ENCODE results near the gene TARBP2. TPM values are rescaled to one million over a fixed set of nuclear protein-coding genes. Genes with fewer than 3 reads are reported as not detected.

TARBP2 gene
- polyA plus RNA-seq, 1 of the 3 experiments (the other 2 are of a cell fraction) = 57.8 TPM

DNA sequence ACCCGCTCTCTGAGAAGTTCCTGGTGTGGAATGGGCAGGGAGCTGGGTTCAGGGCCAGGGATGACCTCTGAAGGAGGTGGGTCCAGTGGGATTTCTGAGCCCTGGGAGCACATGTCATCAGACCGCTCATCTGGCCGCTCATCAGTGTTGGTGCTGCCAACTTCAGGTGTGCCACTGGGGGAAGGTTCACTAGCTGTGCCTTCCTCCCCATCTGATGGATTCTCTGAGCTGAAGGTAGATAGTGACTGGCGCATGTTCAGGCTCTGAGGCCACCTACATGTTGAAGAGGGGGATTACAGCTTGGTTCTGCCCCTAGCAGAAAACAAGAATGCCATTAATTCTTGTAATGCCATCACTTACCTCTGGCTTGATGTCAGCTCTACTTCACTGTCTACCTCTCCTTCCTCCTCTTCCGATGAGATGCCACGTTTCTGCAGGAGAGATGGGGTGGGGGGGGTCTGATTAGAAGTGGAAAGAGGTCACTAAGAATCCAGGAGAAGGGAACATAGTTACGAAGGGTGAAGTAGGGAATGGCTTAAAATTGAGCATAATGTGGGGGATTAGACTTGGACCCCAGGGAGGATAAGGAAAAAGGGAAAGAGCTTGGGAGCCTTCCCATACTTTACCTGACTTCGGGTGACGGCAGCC lies 19.0 kb upstream of the TARBP2 start:
- Histone ChIP-seq H3K9ac (no peak overlapping the region), H3K36me3 (replicated peaks in 1 of 2; ENCODE audit: control insufficient read depth in 1 of 2, insufficient read depth in 2 of 2, low read length in 1 of 2) (peaks cover 73 to 79% of the 10 kb centered on the region in 2 experiments), H2AFZ (ENCODE audit: low read depth) (no peak overlapping the region), H3K4me3 (ENCODE audit: low read depth in 2 of 2, low read length in 1 of 2) (no peak overlapping the region), H3K4me2 (no peak overlapping the region), H3K9me3 (no peaks in the 10 kb centered on the region), H3K4me1 (ENCODE audit: control insufficient read depth in 1 of 2, insufficient read depth in 2 of 2, low read depth in 1 of 2, low read length in 1 of 2) (peaks cover 0 to 5% of the 10 kb centered on the region in 2 experiments; a peak in 2 of 4 replicates), H4K20me1 (ENCODE audit: insufficient read depth) (peaks cover 64% of the 10 kb centered on the region), H3K79me2 (ENCODE audit: insufficient read depth) (peaks cover 28% of the 10 kb centered on the region; the same call in 1 of the 2 replicates), H3K9me2 (no peaks in the 10 kb centered on the region), H3F3A (replicated peaks; ENCODE audit: insufficient read depth) (peaks cover 73% of the 10 kb centered on the region), H3K27ac (ENCODE audit: low read depth in 2 of 2, low read length in 1 of 2) (peak overlapping the region in 1 of 2 experiments; percentile 50; a peak in 3 of 4 replicates), H3K27me3 (ENCODE audit: insufficient read depth) (no peaks in the 10 kb centered on the region)
- DNase-seq = peak; percentile 60
- ChIA-PET POLR2A (interaction anchor here (0.7 to 4.4 kb wide), 8 partner anchors 9 to 27 kb away, joined by 3 to 28 read pairs (median 6); partner anchors contain the start of genes MAP3K12 and TARBP2), CTCF (interaction anchor here (0.7 to 3.2 kb wide), 17 partner anchors 9 to 160 kb away, joined by 3 to 25 read pairs (median 4); partner anchors contain the start of genes AAAS, MAP3K12 and TARBP2)
- TF ChIP-seq TAF1 (IDR thresholded peaks at IDR 0.05; ENCODE audit: borderline replicate concordance, low read depth, low read length) = no peak
- TF ChIP-seq, protein P1, sequence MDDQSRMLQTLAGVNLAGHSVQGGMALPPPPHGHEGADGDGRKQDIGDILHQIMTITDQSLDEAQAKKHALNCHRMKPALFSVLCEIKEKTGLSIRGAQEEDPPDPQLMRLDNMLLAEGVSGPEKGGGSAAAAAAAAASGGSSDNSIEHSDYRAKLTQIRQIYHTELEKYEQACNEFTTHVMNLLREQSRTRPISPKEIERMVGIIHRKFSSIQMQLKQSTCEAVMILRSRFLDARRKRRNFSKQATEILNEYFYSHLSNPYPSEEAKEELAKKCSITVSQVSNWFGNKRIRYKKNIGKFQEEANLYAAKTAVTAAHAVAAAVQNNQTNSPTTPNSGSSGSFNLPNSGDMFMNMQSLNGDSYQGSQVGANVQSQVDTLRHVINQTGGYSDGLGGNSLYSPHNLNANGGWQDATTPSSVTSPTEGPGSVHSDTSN (IDR thresholded peaks at IDR 0.05) = no peak
- no peak for TF ChIP-seq FOXM1 (IDR thresholded peaks at IDR 0.05; ENCODE audit: low read depth)
- no peak for TF ChIP-seq MEF2A (IDR thresholded peaks at IDR 0.05; ENCODE audit: borderline replicate concordance, low read depth)
- no peak for TF ChIP-seq GATA2 (CRISPR knock-in tag; IDR thresholded peaks at IDR 0.05)
- TF ChIP-seq, protein P2, sequence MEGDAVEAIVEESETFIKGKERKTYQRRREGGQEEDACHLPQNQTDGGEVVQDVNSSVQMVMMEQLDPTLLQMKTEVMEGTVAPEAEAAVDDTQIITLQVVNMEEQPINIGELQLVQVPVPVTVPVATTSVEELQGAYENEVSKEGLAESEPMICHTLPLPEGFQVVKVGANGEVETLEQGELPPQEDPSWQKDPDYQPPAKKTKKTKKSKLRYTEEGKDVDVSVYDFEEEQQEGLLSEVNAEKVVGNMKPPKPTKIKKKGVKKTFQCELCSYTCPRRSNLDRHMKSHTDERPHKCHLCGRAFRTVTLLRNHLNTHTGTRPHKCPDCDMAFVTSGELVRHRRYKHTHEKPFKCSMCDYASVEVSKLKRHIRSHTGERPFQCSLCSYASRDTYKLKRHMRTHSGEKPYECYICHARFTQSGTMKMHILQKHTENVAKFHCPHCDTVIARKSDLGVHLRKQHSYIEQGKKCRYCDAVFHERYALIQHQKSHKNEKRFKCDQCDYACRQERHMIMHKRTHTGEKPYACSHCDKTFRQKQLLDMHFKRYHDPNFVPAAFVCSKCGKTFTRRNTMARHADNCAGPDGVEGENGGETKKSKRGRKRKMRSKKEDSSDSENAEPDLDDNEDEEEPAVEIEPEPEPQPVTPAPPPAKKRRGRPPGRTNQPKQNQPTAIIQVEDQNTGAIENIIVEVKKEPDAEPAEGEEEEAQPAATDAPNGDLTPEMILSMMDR (IDR thresholded peaks at IDR 0.05) = peak; percentile 34
- TF ChIP-seq TCF12 (IDR thresholded peaks at IDR 0.05) = no peak
- TF ChIP-seq EP300 (IDR thresholded peaks at IDR 0.05; ENCODE audit: borderline replicate concordance in 1 of 2, low read depth in 1 of 2, low read length in 1 of 2) = no peak
- WGBS (ENCODE audit: low lambda C conversion rate) = 84% methylated on average over 9 of the region's 9 CpGs

DNA sequence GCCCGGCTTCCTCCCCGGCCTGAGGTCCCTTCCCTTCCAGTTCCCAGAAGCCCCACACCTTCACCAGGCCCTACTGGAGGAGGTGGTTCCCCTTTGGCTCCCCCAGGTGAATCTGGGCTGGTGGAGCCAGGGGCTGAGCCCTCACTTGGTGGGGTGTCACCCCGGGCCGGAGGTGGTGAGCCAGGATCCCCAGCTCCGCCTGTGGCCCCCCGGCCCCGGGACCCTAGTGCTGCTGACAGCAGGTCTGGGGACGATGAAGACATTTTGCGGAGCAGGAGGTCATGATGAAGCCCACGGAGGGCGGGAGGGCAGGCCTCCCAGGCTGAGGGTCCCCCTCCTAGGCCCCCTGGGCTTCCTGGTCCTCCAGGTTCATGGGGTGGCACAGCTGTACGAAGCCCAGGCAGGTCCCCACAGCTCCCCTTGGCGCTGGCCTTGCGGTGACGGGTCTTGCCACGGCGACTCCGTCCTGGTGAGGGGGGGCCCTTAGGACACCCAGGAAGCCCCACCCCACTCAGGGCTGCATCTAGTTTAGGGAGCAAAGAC lies 18.4 kb upstream of the TARBP2 start:
- TF ChIP-seq EZH2phosphoT487 (IDR thresholded peaks at IDR 0.05; ENCODE audit: borderline replicate concordance, low read depth) (no peak), JUND (IDR thresholded peaks at IDR 0.05) (no peak), YY1 (IDR thresholded peaks at IDR 0.05; ENCODE audit: low read depth) (no peak)
- TF ChIP-seq, protein P3, sequence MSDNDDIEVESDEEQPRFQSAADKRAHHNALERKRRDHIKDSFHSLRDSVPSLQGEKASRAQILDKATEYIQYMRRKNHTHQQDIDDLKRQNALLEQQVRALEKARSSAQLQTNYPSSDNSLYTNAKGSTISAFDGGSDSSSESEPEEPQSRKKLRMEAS (IDR thresholded peaks at IDR 0.05; ENCODE audit: low read depth) = no peak
- TF ChIP-seq, protein P4, sequence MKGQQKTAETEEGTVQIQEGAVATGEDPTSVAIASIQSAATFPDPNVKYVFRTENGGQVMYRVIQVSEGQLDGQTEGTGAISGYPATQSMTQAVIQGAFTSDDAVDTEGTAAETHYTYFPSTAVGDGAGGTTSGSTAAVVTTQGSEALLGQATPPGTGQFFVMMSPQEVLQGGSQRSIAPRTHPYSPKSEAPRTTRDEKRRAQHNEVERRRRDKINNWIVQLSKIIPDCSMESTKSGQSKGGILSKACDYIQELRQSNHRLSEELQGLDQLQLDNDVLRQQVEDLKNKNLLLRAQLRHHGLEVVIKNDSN (IDR thresholded peaks at IDR 0.05; ENCODE audit: borderline replicate concordance, low read depth) = no peak
- TF ChIP-seq, protein P5, sequence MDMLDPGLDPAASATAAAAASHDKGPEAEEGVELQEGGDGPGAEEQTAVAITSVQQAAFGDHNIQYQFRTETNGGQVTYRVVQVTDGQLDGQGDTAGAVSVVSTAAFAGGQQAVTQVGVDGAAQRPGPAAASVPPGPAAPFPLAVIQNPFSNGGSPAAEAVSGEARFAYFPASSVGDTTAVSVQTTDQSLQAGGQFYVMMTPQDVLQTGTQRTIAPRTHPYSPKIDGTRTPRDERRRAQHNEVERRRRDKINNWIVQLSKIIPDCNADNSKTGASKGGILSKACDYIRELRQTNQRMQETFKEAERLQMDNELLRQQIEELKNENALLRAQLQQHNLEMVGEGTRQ (IDR thresholded peaks at IDR 0.05; ENCODE audit: borderline replicate concordance, low read depth, low read length) = no peak
- TF ChIP-seq, protein P6, sequence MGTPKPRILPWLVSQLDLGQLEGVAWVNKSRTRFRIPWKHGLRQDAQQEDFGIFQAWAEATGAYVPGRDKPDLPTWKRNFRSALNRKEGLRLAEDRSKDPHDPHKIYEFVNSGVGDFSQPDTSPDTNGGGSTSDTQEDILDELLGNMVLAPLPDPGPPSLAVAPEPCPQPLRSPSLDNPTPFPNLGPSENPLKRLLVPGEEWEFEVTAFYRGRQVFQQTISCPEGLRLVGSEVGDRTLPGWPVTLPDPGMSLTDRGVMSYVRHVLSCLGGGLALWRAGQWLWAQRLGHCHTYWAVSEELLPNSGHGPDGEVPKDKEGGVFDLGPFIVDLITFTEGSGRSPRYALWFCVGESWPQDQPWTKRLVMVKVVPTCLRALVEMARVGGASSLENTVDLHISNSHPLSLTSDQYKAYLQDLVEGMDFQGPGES (IDR thresholded peaks at IDR 0.05; ENCODE audit: low read depth, low read length) = no peak
- Histone ChIP-seq H3K4me1 (ENCODE audit: control insufficient read depth in 1 of 2, insufficient read depth in 2 of 2, low read depth in 1 of 2, low read length in 1 of 2) (peaks cover 0 to 5% of the 10 kb centered on the region in 2 experiments; a peak in 2 of 4 replicates), H3K9me3 (no peaks in the 10 kb centered on the region), H3K4me2 (no peak overlapping the region), H3K79me2 (ENCODE audit: insufficient read depth) (peaks cover 28% of the 10 kb centered on the region; the same call in 1 of the 2 replicates), H3K9me2 (no peaks in the 10 kb centered on the region), H3K27ac (ENCODE audit: low read depth in 2 of 2, low read length in 1 of 2) (peak overlapping the region in 1 of 2 experiments; percentile 50; a peak in 2 of 4 replicates), H3K4me3 (ENCODE audit: low read depth in 2 of 2, low read length in 1 of 2) (no peak overlapping the region), H3F3A (replicated peaks; ENCODE audit: insufficient read depth) (peaks cover 67% of the 10 kb centered on the region), H3K27me3 (ENCODE audit: insufficient read depth) (no peaks in the 10 kb centered on the region), H4K20me1 (ENCODE audit: insufficient read depth) (peaks cover 58% of the 10 kb centered on the region), H3K36me3 (replicated peaks in 1 of 2; ENCODE audit: control insufficient read depth in 1 of 2, insufficient read depth in 2 of 2, low read length in 1 of 2) (peaks cover 71 to 76% of the 10 kb centered on the region in 2 experiments), H2AFZ (ENCODE audit: low read depth) (no peak overlapping the region), H3K9ac (no peak overlapping the region)
- ChIA-PET POLR2A (interaction anchor here (0.8 to 4.4 kb wide), 7 partner anchors 9 to 28 kb away, joined by 3 to 28 read pairs (median 6); partner anchors contain the start of gene TARBP2), CTCF (interaction anchor here (1.0 to 3.2 kb wide), 11 partner anchors 9 to 161 kb away, joined by 3 to 25 read pairs (median 5); partner anchors contain the start of genes AAAS and MAP3K12)
- DNase-seq = no peak
- 94% methylated on average over 11 of the region's 18 CpGs for WGBS (ENCODE audit: low lambda C conversion rate)

All from SK-N-SH (cell line).